ENCODE results near the gene CDKAL1. TPM values are rescaled to one million over a fixed set of nuclear protein-coding genes. Genes with fewer than 3 reads are reported as not detected.

The CDKAL1 gene
- total and polyA plus RNA-seq, 2 of the 8 experiments (the other 6 are each of a cell fraction or from before 2014, with no cell fraction given): 8.4 to 24.6 TPM

GRCh38 chr6:20909621-20910020 lies 375.4 kb downstream of the CDKAL1 start (continued):
- TF ChIP-seq ATF3 (IDR thresholded peaks at IDR 0.05; ENCODE audit: insufficient read depth, low read depth, low read length) (no peak), HDAC2 (IDR thresholded peaks at IDR 0.05; ENCODE audit: borderline replicate concordance in 1 of 2, low read depth in 2 of 2, low read length in 2 of 2) (no peak), EZH2 (IDR thresholded peaks at IDR 0.05; ENCODE audit: low read depth, low read length, severe bottlenecking) (no peak), SP1 (IDR thresholded peaks at IDR 0.05; ENCODE audit: low read depth, low read length) (no peak), CBX5 (IDR thresholded peaks at IDR 0.05; ENCODE audit: low read depth, low read length) (no peak), HDAC6 (IDR thresholded peaks at IDR 0.05; ENCODE audit: low read depth, low read length) (no peak)

Data from H1 (cell line).